Chondrocyte (in vitro differentiated cells): ENCODE data around the gene TAF12. TPM values are rescaled to one million over a fixed set of nuclear protein-coding genes. Genes with fewer than 3 reads are reported as not detected.
"Not testable (repeated sequence)": the region's sequence is repeated elsewhere in the genome, so short reads cannot be mapped to it uniquely, and the experiment has no call there.

ENCODE experiments used
- DNase-seq: peaks from one replicate; pipeline ENCODE4 v3.0.0; 2021; ENCODE audit warnings: mixed read lengths, low spot score
- H3K27ac Mint-ChIP-seq: one replicate; pipeline ENCODE4 v1.8.0; 2021; ENCODE audit warnings: mild to moderate bottlenecking, moderate library complexity, mixed read lengths; ENCODE audit not compliant: unreplicated experiment
- H3K27me3 Mint-ChIP-seq: 2 replicates; pipeline ENCODE4 v1.8.0; 2021; ENCODE audit warnings: low read depth, mixed read lengths
- H3K36me3 Mint-ChIP-seq: 2 replicates; pipeline ENCODE4 v1.8.0; 2021; ENCODE audit warnings: low read depth, mixed read lengths
- H3K4me1 Mint-ChIP-seq: 2 replicates; pipeline ENCODE4 v1.8.0; 2021; ENCODE audit warnings: low read depth, mild to moderate bottlenecking, mixed read lengths
- H3K4me3 Mint-ChIP-seq: one replicate; pipeline ENCODE4 v1.8.0; 2021; ENCODE audit warnings: mild to moderate bottlenecking, moderate library complexity, mixed read lengths; ENCODE audit not compliant: unreplicated experiment
- H3K9me3 Mint-ChIP-seq: 2 replicates; pipeline ENCODE4 v1.8.0; 2021; ENCODE audit warnings: low read depth, mixed read lengths
- total RNA-seq: library from RNA; stranded (reverse); gene quantifications from 3 replicates; pipeline ENCODE4 v1.2.1, GENCODE V29; 2021
- TF ChIP-seq, protein P1 (sequence below): fragments of 200-600 bp; sonication (generic); IDR thresholded peaks from 2 replicates; pipeline ENCODE4 v1.5.0; 2021; ENCODE audit warnings: antibody characterized with exemption, mild to moderate bottlenecking, moderate library complexity

Gene TAF12
- total RNA-seq, 1 donor from 2014 or later = 19.4 TPM

GRCh38 chr1:28646040-28646439, 3.2 kb upstream of the TAF12 start:
- H3K27ac Mint-ChIP-seq = peak overlapping the region; percentile 37
- no peaks in the 10 kb centered on the region for H3K9me3 Mint-ChIP-seq
- no peaks in the 10 kb centered on the region for H3K36me3 Mint-ChIP-seq
- H3K27me3 Mint-ChIP-seq = no peaks in the 10 kb centered on the region
- TF ChIP-seq, protein P1, sequence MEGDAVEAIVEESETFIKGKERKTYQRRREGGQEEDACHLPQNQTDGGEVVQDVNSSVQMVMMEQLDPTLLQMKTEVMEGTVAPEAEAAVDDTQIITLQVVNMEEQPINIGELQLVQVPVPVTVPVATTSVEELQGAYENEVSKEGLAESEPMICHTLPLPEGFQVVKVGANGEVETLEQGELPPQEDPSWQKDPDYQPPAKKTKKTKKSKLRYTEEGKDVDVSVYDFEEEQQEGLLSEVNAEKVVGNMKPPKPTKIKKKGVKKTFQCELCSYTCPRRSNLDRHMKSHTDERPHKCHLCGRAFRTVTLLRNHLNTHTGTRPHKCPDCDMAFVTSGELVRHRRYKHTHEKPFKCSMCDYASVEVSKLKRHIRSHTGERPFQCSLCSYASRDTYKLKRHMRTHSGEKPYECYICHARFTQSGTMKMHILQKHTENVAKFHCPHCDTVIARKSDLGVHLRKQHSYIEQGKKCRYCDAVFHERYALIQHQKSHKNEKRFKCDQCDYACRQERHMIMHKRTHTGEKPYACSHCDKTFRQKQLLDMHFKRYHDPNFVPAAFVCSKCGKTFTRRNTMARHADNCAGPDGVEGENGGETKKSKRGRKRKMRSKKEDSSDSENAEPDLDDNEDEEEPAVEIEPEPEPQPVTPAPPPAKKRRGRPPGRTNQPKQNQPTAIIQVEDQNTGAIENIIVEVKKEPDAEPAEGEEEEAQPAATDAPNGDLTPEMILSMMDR = no peak
- H3K4me3 Mint-ChIP-seq = no peak overlapping the region
- no peak for DNase-seq
- H3K4me1 Mint-ChIP-seq = peaks cover 43% of the 10 kb centered on the region

DNA sequence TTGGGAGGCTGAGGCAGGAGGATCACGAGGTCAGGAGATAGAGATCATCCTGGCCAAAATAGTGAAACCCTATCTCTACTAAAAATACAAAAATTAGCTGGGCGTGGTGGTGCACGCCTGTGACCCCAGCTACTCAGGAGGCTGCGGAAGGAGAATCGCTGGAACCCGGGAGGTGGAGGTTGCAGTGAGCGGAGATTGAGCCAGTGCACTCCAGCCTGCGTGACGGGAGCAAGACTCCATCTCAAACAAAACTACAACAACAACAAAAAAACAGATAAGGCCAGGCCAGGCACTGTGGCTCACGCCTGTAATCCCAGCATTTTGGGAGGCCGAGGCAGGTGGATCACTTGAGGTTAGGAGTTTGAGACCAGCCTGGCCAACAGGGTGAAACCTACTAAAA, 2.5 kb upstream of the TAF12 start:
- H3K4me1 Mint-ChIP-seq = peaks cover 50% of the 10 kb centered on the region
- DNase-seq, H3K27me3 Mint-ChIP-seq, H3K27ac Mint-ChIP-seq, H3K9me3 Mint-ChIP-seq, H3K4me3 Mint-ChIP-seq, H3K36me3 Mint-ChIP-seq: not testable (repeated sequence)

- TF ChIP-seq, protein P1 = no peak
- H3K4me3 Mint-ChIP-seq = peak overlapping the region; percentile 52
- no peaks in the 10 kb centered on the region for H3K36me3 Mint-ChIP-seq
- H3K9me3 Mint-ChIP-seq = no peaks in the 10 kb centered on the region
- DNase-seq = no peak
- peaks cover 54% of the 10 kb centered on the region for H3K4me1 Mint-ChIP-seq
- H3K27me3 Mint-ChIP-seq = no peaks in the 10 kb centered on the region
- H3K27ac Mint-ChIP-seq = no peak overlapping the region
Observed at GRCh38 chr1:28644494-28644893, 1.6 kb upstream of the TAF12 start.

DNA sequence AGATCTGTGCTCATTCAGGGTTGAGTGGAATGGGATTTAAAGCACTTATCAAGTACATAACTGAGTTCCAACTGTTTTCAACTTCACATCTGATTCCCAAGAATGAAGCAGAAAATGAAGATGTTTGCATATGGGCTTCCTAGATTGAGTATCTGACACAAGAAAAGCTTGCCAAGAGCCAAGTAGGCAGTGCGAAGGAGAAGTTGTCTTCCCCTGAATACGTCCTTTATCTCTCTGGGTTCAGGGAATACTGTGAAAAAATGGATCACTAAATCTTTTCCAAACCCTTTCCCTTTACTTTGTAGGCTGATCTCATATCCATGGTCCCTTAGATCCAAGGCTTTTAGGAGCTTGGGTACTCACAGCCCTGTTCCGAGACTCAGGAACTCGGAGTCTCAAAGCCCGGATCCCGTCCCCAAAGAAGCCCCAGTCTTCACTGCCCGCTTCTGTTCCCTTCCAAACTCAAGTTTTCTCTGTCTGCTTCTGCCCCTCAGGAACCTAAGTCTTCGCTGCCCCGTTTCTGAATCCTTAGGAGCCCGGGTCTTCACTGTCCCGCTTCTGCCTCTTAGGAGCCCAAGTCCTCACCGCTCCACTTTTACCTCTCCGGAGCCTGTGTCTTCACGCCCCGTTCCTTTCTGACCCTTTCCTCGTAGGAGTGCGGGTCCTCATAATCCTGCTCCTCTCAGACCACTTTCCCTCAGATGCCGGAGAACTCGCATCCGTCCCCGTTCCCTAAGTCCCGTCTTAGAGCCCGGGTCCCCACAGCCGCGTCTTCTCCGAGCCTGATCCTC, 616 bp downstream of the TAF12 start:
- Mint-ChIP-seq H3K4me1 (peaks cover 38% of the 10 kb centered on the region), H3K4me3 (peak overlapping the region; percentile 100), H3K27ac (peak overlapping the region; percentile 99), H3K36me3 (no peaks in the 10 kb centered on the region), H3K27me3 (no peaks in the 10 kb centered on the region), H3K9me3 (no peaks in the 10 kb centered on the region)
- DNase-seq = no peak
- TF ChIP-seq, protein P1 = no peak

GRCh38 chr1:28640766-28641165, 2.1 kb downstream of the TAF12 start:
- Mint-ChIP-seq H3K4me1 (peaks cover 38% of the 10 kb centered on the region), H3K9me3 (no peaks in the 10 kb centered on the region), H3K4me3 (no peak overlapping the region), H3K27ac (peak overlapping the region; percentile 99), H3K27me3 (no peaks in the 10 kb centered on the region), H3K36me3 (no peaks in the 10 kb centered on the region)
- TF ChIP-seq, protein P1 = peak; percentile 50
- DNase-seq = no peak

DNA sequence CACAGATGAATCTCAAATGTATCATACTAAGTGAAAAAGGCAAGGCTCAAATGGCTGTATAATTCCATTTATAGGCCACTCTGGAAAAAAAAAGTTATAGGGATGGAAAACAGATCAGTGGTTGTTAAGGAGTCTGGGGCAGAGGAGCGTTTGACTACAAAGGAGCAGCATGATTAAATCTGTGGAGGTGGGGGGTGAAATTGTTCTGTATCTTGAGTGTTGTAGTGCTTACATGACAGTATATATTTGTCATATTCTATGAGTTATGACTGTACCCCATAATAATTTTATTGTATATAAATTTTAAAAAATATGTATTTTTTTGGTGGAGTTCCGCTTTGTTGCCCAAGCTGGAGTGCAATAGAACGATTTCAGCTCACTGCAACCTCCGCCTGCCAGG, 10.3 kb downstream of the TAF12 start:
- Mint-ChIP-seq H3K9me3 (no peaks in the 10 kb centered on the region), H3K4me1 (peaks cover 4% of the 10 kb centered on the region), H3K36me3 (no peaks in the 10 kb centered on the region), H3K4me3 (no peak overlapping the region), H3K27ac (no peak overlapping the region), H3K27me3 (no peaks in the 10 kb centered on the region)
- TF ChIP-seq, protein P1 = no peak
- no peak for DNase-seq
